ENCODE measurements around the gene MTHFSD. TPM values are rescaled to one million over a fixed set of nuclear protein-coding genes. Genes with fewer than 3 reads are reported as not detected.

MTHFSD gene
- total RNA-seq, 1 experiment from 2014 or later, result 4.7 TPM

DNA sequence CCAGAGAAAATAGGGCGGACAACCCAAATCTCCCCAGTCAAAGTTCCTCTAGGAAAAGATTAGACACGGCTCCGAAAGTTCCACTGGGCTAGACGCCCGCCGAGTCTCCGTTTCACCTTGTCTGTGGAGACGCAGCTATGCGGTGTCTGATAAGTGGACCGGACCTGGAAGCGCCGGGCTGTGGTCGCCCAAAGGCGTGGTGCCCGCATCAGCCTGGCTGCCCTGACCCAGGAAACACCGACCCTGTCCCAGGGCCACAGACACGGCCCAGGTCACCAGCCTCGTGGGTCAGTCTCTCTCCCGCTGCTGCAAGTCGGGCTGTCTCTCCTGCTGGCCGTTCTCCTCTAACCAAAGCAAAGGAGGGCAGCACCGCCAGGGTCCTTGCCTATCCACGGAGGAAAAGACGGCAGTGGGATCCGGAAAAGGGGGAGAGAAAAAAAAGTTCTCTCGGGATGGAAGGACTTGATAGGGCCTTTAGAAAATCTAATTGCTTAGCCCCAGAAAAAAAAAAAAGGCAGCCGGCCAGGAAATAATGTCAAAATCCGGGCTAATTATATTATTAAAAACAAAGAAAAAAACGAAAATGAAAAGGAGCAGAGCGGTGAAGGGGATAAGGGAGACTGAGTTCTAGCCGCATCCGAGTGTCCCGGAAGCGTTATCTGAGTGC is 58.6 kb downstream of the MTHFSD start:
- Histone ChIP-seq H2AK5ac (ENCODE audit: insufficient read length, low read length) (no peak overlapping the region), H3K4me1 (ENCODE audit: insufficient read depth, low read length) (peaks cover 3% of the 10 kb centered on the region; the same call in 1 of the 2 replicates), H2BK12ac (ENCODE audit: insufficient read length, low read depth, low read length) (no peak overlapping the region), H3K9ac (ENCODE audit: extremely low read depth, insufficient read length, low read length) (no peak overlapping the region), H3K27me3 (ENCODE audit: insufficient read depth, low read length) (peaks cover 99% of the 10 kb centered on the region), H2BK20ac (ENCODE audit: low read depth, low read length, poor library complexity, severe bottlenecking) (no peak overlapping the region), H3K23ac (ENCODE audit: insufficient read length, low read depth, low read length) (no peak overlapping the region), H4K20me1 (ENCODE audit: control insufficient read depth, insufficient read depth, insufficient read length) (no peaks in the 10 kb centered on the region), H2AFZ (ENCODE audit: low read length) (no peak overlapping the region), H3K4ac (ENCODE audit: low read depth, low read length) (no peak overlapping the region), H2BK5ac (ENCODE audit: insufficient read length, low read length) (no peak overlapping the region), H2BK120ac (ENCODE audit: low read depth, low read length, poor library complexity, severe bottlenecking) (no peak overlapping the region), H4K5ac (ENCODE audit: insufficient read length, low read depth, low read length) (no peak overlapping the region), H3K9me3 (ENCODE audit: control insufficient read depth, low read depth, low read length) (no peaks in the 10 kb centered on the region), H4K8ac (replicated peaks; ENCODE audit: insufficient read length, low read depth, low read length) (no peak overlapping the region), H4K91ac (ENCODE audit: insufficient read length, low read depth, low read length) (no peak overlapping the region), H2BK15ac (ENCODE audit: low read depth, low read length) (no peak overlapping the region), H3K4me2 (ENCODE audit: insufficient read depth, insufficient read length, low read length) (no peak overlapping the region), H3K56ac (ENCODE audit: insufficient read length, low read depth, low read length) (no peak overlapping the region), H3K27ac (ENCODE audit: insufficient read length, low read depth, low read length) (no peak overlapping the region), H3K23me2 (ENCODE audit: insufficient read length, low read depth, low read length, poor library complexity, severe bottlenecking) (no peaks in the 10 kb centered on the region), H3K14ac (ENCODE audit: insufficient read depth, low read length) (no peak overlapping the region; the same call in 1 of the 2 replicates), H3T11ph (ENCODE audit: low read length) (no peak overlapping the region), H3K79me1 (ENCODE audit: insufficient read depth, low read depth, low read length, poor library complexity, severe bottlenecking) (no peaks in the 10 kb centered on the region), H3K79me2 (ENCODE audit: insufficient read depth, low read length) (no peaks in the 10 kb centered on the region), H3K18ac (ENCODE audit: insufficient read length, low read depth, low read length) (no peak overlapping the region)
- no peak for DNase-seq
- Mint-ChIP-seq H3K4me3 (peak overlapping the region in 1 of 2 experiments; percentile 73; a peak in 3 of 5 replicates), H3K27ac (no peak overlapping the region), H3K27me3 (ENCODE audit: low read depth) (peaks cover 99% of the 10 kb centered on the region), H3K36me3 (ENCODE audit: insufficient read depth in 1 of 3, low read depth in 3 of 3) (no peaks in the 10 kb centered on the region; a peak in 1 of 7 replicates), H3K9me3 (peaks cover 0 to 5% of the 10 kb centered on the region in 2 experiments; a peak in 1 of 5 replicates), H3K4me1 (peaks cover 19 to 55% of the 10 kb centered on the region in 2 experiments)
- TF ChIP-seq, protein P1, sequence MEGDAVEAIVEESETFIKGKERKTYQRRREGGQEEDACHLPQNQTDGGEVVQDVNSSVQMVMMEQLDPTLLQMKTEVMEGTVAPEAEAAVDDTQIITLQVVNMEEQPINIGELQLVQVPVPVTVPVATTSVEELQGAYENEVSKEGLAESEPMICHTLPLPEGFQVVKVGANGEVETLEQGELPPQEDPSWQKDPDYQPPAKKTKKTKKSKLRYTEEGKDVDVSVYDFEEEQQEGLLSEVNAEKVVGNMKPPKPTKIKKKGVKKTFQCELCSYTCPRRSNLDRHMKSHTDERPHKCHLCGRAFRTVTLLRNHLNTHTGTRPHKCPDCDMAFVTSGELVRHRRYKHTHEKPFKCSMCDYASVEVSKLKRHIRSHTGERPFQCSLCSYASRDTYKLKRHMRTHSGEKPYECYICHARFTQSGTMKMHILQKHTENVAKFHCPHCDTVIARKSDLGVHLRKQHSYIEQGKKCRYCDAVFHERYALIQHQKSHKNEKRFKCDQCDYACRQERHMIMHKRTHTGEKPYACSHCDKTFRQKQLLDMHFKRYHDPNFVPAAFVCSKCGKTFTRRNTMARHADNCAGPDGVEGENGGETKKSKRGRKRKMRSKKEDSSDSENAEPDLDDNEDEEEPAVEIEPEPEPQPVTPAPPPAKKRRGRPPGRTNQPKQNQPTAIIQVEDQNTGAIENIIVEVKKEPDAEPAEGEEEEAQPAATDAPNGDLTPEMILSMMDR (conservative IDR thresholded peaks at IDR 0.05), result no peak
- WGBS (ENCODE audit: extremely low coverage, insufficient read length, low lambda C conversion rate), result no CpG with 5 or more reads among the region's 34 CpGs
